ENCODE results near the gene PCSK6.
A peak's percentile ranks its signal among the peaks of the same experiment; 100 is the strongest.

The PCSK6 gene

GRCh38 chr15:101489599-101490407 is at the start of gene PCSK6:
Gene PCSK6 (minus strand): TSS chr15:101489707. CDS start chr15:101489670, 37 bp downstream.
- no peak for TF ChIP-seq CTCF (IDR thresholded peaks at IDR 0.05; ENCODE audit: unreplicated experiment in 3 of 3)
- Mint-ChIP-seq H3K4me3 (peak within 1 kb of the TSS; percentile 74 to 87 (median 81)), H3K9me3 (peaks cover 3% of the 10 kb centered on the region), H3K27ac (no peak within 1 kb of the TSS), H3K4me1 (peaks cover 9% of the 10 kb centered on the region), H3K27me3 (ENCODE audit: low read depth) (peaks cover 81% of the 10 kb centered on the region), H3K36me3 (ENCODE audit: low read depth) (no peaks in the 10 kb centered on the region)

- peaks cover 17% of the 10 kb centered on the region for H3K4me1 Mint-ChIP-seq
- no peaks in the 10 kb centered on the region for H3K9me3 Mint-ChIP-seq
- H3K27ac Mint-ChIP-seq: no peak overlapping the region
- TF ChIP-seq CTCF (IDR thresholded peaks at IDR 0.05; ENCODE audit: unreplicated experiment in 3 of 3): no peak
- H3K4me3 Mint-ChIP-seq: no peak overlapping the region
- H3K36me3 Mint-ChIP-seq (ENCODE audit: low read depth): no peaks in the 10 kb centered on the region
- peaks cover 3% of the 10 kb centered on the region for H3K27me3 Mint-ChIP-seq (ENCODE audit: low read depth)
These were observed 49.5 kb upstream of the PCSK6 start for GRCh38 chr15:101538996-101539395.

GRCh38 chr15:101538177-101538576 is 48.7 kb upstream of the PCSK6 start:
- H3K4me3 Mint-ChIP-seq: no peak overlapping the region
- H3K36me3 Mint-ChIP-seq (ENCODE audit: low read depth): no peaks in the 10 kb centered on the region
- peaks cover 17% of the 10 kb centered on the region for H3K4me1 Mint-ChIP-seq
- H3K27me3 Mint-ChIP-seq (ENCODE audit: low read depth): peaks cover 1% of the 10 kb centered on the region
- H3K27ac Mint-ChIP-seq: peak overlapping the region; percentile 13 to 63 (median 50)
- no peaks in the 10 kb centered on the region for H3K9me3 Mint-ChIP-seq
- no peak for TF ChIP-seq CTCF (IDR thresholded peaks at IDR 0.05; ENCODE audit: unreplicated experiment in 3 of 3)

- no peak for TF ChIP-seq CTCF (IDR thresholded peaks at IDR 0.05; ENCODE audit: unreplicated experiment in 3 of 3)
- no peaks in the 10 kb centered on the region for H3K9me3 Mint-ChIP-seq
- H3K27ac Mint-ChIP-seq: peak overlapping the region; percentile 13 to 63 (median 50)
- H3K4me1 Mint-ChIP-seq: peaks cover 17% of the 10 kb centered on the region
- no peaks in the 10 kb centered on the region for H3K36me3 Mint-ChIP-seq (ENCODE audit: low read depth)
- H3K27me3 Mint-ChIP-seq (ENCODE audit: low read depth): no peaks in the 10 kb centered on the region
- no peak overlapping the region for H3K4me3 Mint-ChIP-seq
These were observed 48.1 kb upstream of the PCSK6 start for GRCh38 chr15:101537483-101538080.

- Mint-ChIP-seq H3K27ac (peak overlapping the region; percentile 13 to 63 (median 50)), H3K27me3 (ENCODE audit: low read depth) (no peaks in the 10 kb centered on the region), H3K36me3 (ENCODE audit: low read depth) (no peaks in the 10 kb centered on the region), H3K4me3 (no peak overlapping the region), H3K4me1 (peaks cover 17% of the 10 kb centered on the region), H3K9me3 (no peaks in the 10 kb centered on the region)
- TF ChIP-seq CTCF (IDR thresholded peaks at IDR 0.05; ENCODE audit: unreplicated experiment in 3 of 3): no peak
These were observed 47.4 kb upstream of the PCSK6 start for GRCh38 chr15:101536875-101537405.

Data from nephron (organoid).